T-helper 1 cell treated with Interleukin-12 subunit alpha and Interleukin-12 subunit beta and Interleukin-4 antibody, amounts not matched to agents 30 ng/mL and 1 ng/mL, for 36 hours (primary cell): ENCODE results near the gene MRPL3. TPM values are rescaled to one million over a fixed set of nuclear protein-coding genes. Genes with fewer than 3 reads are reported as not detected.

Experiments used
- intact Hi-C: fragments of 100-400 bp; cut with micrococcal nuclease; formaldehyde crosslinking; loops from one replicate; pipeline ENCODE4 v1.15.1; 2024
- total RNA-seq: library from RNA; stranded (reverse); gene quantifications from 2 replicates; pipeline ENCODE4 v1.2.3, GENCODE V29; 2022

The MRPL3 gene
- total RNA-seq, result 75.1 and 78.8 TPM in 2 replicates

GRCh38 chr3:131502530-131503319, at the start of gene MRPL3:
MRPL3 (minus strand) TSS chr3:131502971; CDS start chr3:131502821, 150 bp downstream.
- intact Hi-C loops, result loop anchor here (1.0 to 10.0 kb wide), 10 partner anchors 121 to 1610 kb away; partner anchors contain the start of genes ASTE1, NEK11, NUDT16 and PIK3R4

GRCh38 chr3:131551761-131552160, 49.0 kb upstream of the MRPL3 start:
- intact Hi-C loops, result no loop called here

GRCh38 chr3:131550562-131551465, 48.0 kb upstream of the MRPL3 start:
- intact Hi-C loops, result no loop called here

GRCh38 chr3:131549340-131549739, 46.6 kb upstream of the MRPL3 start:
- intact Hi-C loops, result loop anchor here (1.0 to 5.0 kb wide), 2 partner anchors 516 to 633 kb away; no protein-coding TSS in a partner anchor

- intact Hi-C loops, result loop anchor here (5.0 kb wide), 1 partner anchor 635 kb away; no protein-coding TSS in a partner anchor
Measured at GRCh38 chr3:131547585-131547984, 44.8 kb upstream of the MRPL3 start.

GRCh38 chr3:131546441-131546840, 43.7 kb upstream of the MRPL3 start:
- intact Hi-C loops, result loop anchor here (5.0 kb wide), 1 partner anchor 636 kb away; no protein-coding TSS in a partner anchor

- intact Hi-C loops, result no loop called here
Measured at GRCh38 chr3:131544557-131544956, 41.8 kb upstream of the MRPL3 start.

- intact Hi-C loops, result no loop called here
Measured at GRCh38 chr3:131543714-131544113, 40.9 kb upstream of the MRPL3 start.

- intact Hi-C loops, result no loop called here
Measured at GRCh38 chr3:131541288-131541687, 38.5 kb upstream of the MRPL3 start.

- intact Hi-C loops, result no loop called here
Measured at GRCh38 chr3:131540821-131541220, 38.0 kb upstream of the MRPL3 start.

GRCh38 chr3:131540143-131540542, 37.4 kb upstream of the MRPL3 start:
- intact Hi-C loops, result no loop called here

GRCh38 chr3:131538968-131539367, 36.2 kb upstream of the MRPL3 start:
- intact Hi-C loops, result no loop called here

- intact Hi-C loops, result no loop called here
Measured at GRCh38 chr3:131537531-131537930, 34.8 kb upstream of the MRPL3 start.

GRCh38 chr3:131535596-131535995, 32.8 kb upstream of the MRPL3 start:
- intact Hi-C loops, result no loop called here

GRCh38 chr3:131535131-131535530, 32.4 kb upstream of the MRPL3 start:
- intact Hi-C loops, result no loop called here

GRCh38 chr3:131532645-131533044, 29.9 kb upstream of the MRPL3 start:
- intact Hi-C loops, result no loop called here

GRCh38 chr3:131530843-131531242, 28.1 kb upstream of the MRPL3 start:
- intact Hi-C loops, result no loop called here

GRCh38 chr3:131530388-131530787, 27.6 kb upstream of the MRPL3 start:
- intact Hi-C loops, result no loop called here

GRCh38 chr3:131526801-131527347, 24.1 kb upstream of the MRPL3 start:
- intact Hi-C loops, result no loop called here

GRCh38 chr3:131518680-131519079, 15.9 kb upstream of the MRPL3 start:
- intact Hi-C loops, result no loop called here

GRCh38 chr3:131505421-131505820, 2.6 kb upstream of the MRPL3 start:
- intact Hi-C loops, result loop anchor here (10.0 kb wide), 1 partner anchor 331 kb away; no protein-coding TSS in a partner anchor

GRCh38 chr3:131503320-131503635, 507 bp upstream of the MRPL3 start:
- intact Hi-C loops, result loop anchor here (1.0 to 10.0 kb wide), 7 partner anchors 328 to 1611 kb away; partner anchors contain the start of genes PIK3R4, TMCC1 and UBA5
